HepG2 (cell line): Measurements from ENCODE around the gene H3-3A. TPM values are rescaled to one million over a fixed set of nuclear protein-coding genes. Genes with fewer than 3 reads are reported as not detected.

Experiments
- ATAC-seq: fragments of 200-7000 bp; cut with Tn5 transposase; 3 replicates; pipeline ENCODE4 v1.9.1; 2020; ENCODE audit warnings: mild to moderate bottlenecking, moderate library complexity
- BruUV-seq: library from RNA; stranded (reverse); fragments of 400-500 nt; replicated peaks from 2 replicates; lab custom pipeline; 2021; lab: Mats Ljungman, UMichigan
- CTCF ChIA-PET: fragments of 300-600 bp; formaldehyde crosslinking; extraction: SDS; loops from one replicate; lab custom pipeline; 2021; ENCODE audit warnings: low total read pairs, inconsistent platforms, low intra/inter-chr PET ratio; lab: Yijun Ruan, JAX
- POLR2A ChIA-PET: fragments of 350-600 bp; sonication (Branson Sonifier 250); formaldehyde crosslinking; loops from one replicate; lab custom pipeline; 2020; ENCODE audit warnings: antibody characterized with exemption, inconsistent platforms; lab: Yijun Ruan, JAX
- DNase-seq: peaks from one replicate; pipeline ENCODE4 v3.0.0-alpha.2; 2015; ENCODE audit warnings: low spot score
- FAIRE-seq: peaks from 3 replicates; lab custom pipeline; 2011; peaks lifted over from hg19 to GRCh38; lab: Jason Lieb, UNC
- H2AFZ ChIP-seq: one replicate; pipeline ENCODE4 v1.6.1; 2011; ENCODE audit warnings: low read length, inconsistent platforms
- H3K27ac ChIP-seq: fragments of 300-600 bp; 3 replicates; pipeline ENCODE4 v1.8.0; 2011; ENCODE audit warnings: mixed run types, mild to moderate bottlenecking, mixed read lengths, low read length, inconsistent platforms; ENCODE audit not compliant: insufficient read depth; ENCODE audit errors: extremely low read length
- H3K27me3 ChIP-seq, 2 experiments: fragments of 200-600 bp in 1 of 2; 2 replicates in 1 of 2; 3 replicates in 1 of 2; pipeline versions ENCODE4 v1.6.0 to v1.8.0; 2011; ENCODE audit warnings: low read length in 2 of 2, mild to moderate bottlenecking in 2 of 2, moderate library complexity in 2 of 2, inconsistent platforms in 1 of 2; ENCODE audit not compliant: insufficient read depth in 2 of 2, control insufficient read depth in 1 of 2
- H3K36me3 ChIP-seq, 2 experiments: fragments of 200-600 bp in 1 of 2; replicated peaks in 1 of 2; 2 replicates in 1 of 2; 3 replicates in 1 of 2; pipeline versions ENCODE4 v1.5.1 to v1.8.0; 2011; ENCODE audit warnings: low read length in 2 of 2, inconsistent platforms in 1 of 2; ENCODE audit not compliant: insufficient read depth in 2 of 2, control insufficient read depth in 1 of 2
- H3K4me1 ChIP-seq: 2 replicates; pipeline ENCODE4 v1.5.1; 2012; ENCODE audit warnings: low read length, inconsistent platforms; ENCODE audit not compliant: insufficient read depth
- H3K4me2 ChIP-seq: 2 replicates; pipeline ENCODE4 v1.6.0; 2011; ENCODE audit warnings: low read depth, low read length, inconsistent platforms
- H3K4me3 ChIP-seq, 3 experiments: fragments of 200-600 bp in 1 of 3; sonication (generic), shearing (Covaris generic) in 1 of 3; replicated peaks in 1 of 3; 2 replicates each; pipeline ENCODE4 v1.5.1; 2011 to 2016; ENCODE audit warnings: low read length in 3 of 3, inconsistent platforms in 2 of 3, low read depth in 2 of 3, mild to moderate bottlenecking in 2 of 3, control low read depth in 1 of 3, mixed read lengths in 1 of 3; ENCODE audit not compliant: insufficient read depth in 1 of 3
- H3K79me2 ChIP-seq: one replicate; pipeline ENCODE4 v1.6.1; 2011; ENCODE audit warnings: low read length, inconsistent platforms; ENCODE audit not compliant: insufficient read depth
- H3K9ac ChIP-seq: 2 replicates; pipeline ENCODE4 v1.6.0; 2011; ENCODE audit warnings: mild to moderate bottlenecking, low read depth, low read length, inconsistent platforms; ENCODE audit not compliant: insufficient read depth
- H3K9me3 ChIP-seq: 2 replicates; pipeline ENCODE4 v1.5.1; 2012; ENCODE audit warnings: mild to moderate bottlenecking, low read length
- H4K20me1 ChIP-seq: 2 replicates; pipeline ENCODE4 v1.6.0; 2011; ENCODE audit warnings: inconsistent platforms, mild to moderate bottlenecking, low read length, moderate library complexity; ENCODE audit not compliant: insufficient read depth
- ARNT ChIP-seq: fragments of 450-650 bp; IDR thresholded peaks from 2 replicates; pipeline ENCODE4 v1.6.1; 2017
- CBX1 ChIP-seq: IDR thresholded peaks from one replicate; pipeline ENCODE4 v1.6.1; 2016; ENCODE audit warnings: antibody characterized with exemption, low read depth
- CENPBD1 ChIP-seq: sonication (generic); formaldehyde crosslinking; IDR thresholded peaks from 2 replicates; pipeline ENCODE4 v1.8.0; 2022; ENCODE audit warnings: missing genetic modification reagents, low read depth, mild to moderate bottlenecking, borderline replicate concordance
- FIP1L1 ChIP-seq: fragments of 200-400 bp; formaldehyde crosslinking; IDR thresholded peaks from 2 replicates; pipeline ENCODE4 v1.6.1; 2018; ENCODE audit warnings: low read depth, mild to moderate bottlenecking, low read length, moderate library complexity, borderline replicate concordance; ENCODE audit not compliant: insufficient read depth
- GLI4 ChIP-seq: sonication (generic); formaldehyde crosslinking; IDR thresholded peaks from 2 replicates; pipeline ENCODE4 v1.5.1; 2020; ENCODE audit warnings: missing genetic modification reagents, mild to moderate bottlenecking, moderate library complexity, borderline replicate concordance
- HNRNPL ChIP-seq: fragments of 200-400 bp; formaldehyde crosslinking; IDR thresholded peaks from 2 replicates; pipeline ENCODE4 v1.6.1; 2017; ENCODE audit warnings: mild to moderate bottlenecking, low read depth, low read length
- KLF16 ChIP-seq, 2 experiments: sonication (generic) in 1 of 2; formaldehyde crosslinking in 1 of 2; IDR thresholded peaks; 2 replicates each; pipeline versions ENCODE4 v1.6.1 to v1.8.0; 2016 to 2023; ENCODE audit warnings: missing genetic modification reagents in 2 of 2, missing compliant biosample characterization in 1 of 2
- MTF1 ChIP-seq: sonication (generic); formaldehyde crosslinking; IDR thresholded peaks from 2 replicates; pipeline ENCODE4 v1.5.0; 2020; ENCODE audit warnings: missing genetic modification reagents
- MYNN ChIP-seq: sonication (generic); formaldehyde crosslinking; IDR thresholded peaks from 2 replicates; pipeline ENCODE4 v1.4.0; 2020; ENCODE audit warnings: mild to moderate bottlenecking, low read depth, missing genetic modification reagents
- TAF15 ChIP-seq: fragments of 200-400 bp; formaldehyde crosslinking; IDR thresholded peaks from one replicate; pipeline ENCODE4 v1.6.1; 2018; ENCODE audit warnings: mild to moderate bottlenecking, low read depth, low read length; ENCODE audit not compliant: poor library complexity, severe bottlenecking
- TEF ChIP-seq: sonication (generic); formaldehyde crosslinking; IDR thresholded peaks from 2 replicates; pipeline ENCODE4 v1.5.0; 2020; ENCODE audit warnings: missing genetic modification reagents
- ZGPAT ChIP-seq: IDR thresholded peaks from 2 replicates; pipeline ENCODE4 v1.6.1; 2016; ENCODE audit warnings: mild to moderate bottlenecking
- ZNF704 ChIP-seq: sonication (generic); formaldehyde crosslinking; IDR thresholded peaks from 2 replicates; pipeline ENCODE4 v1.8.1; 2023; ENCODE audit warnings: mild to moderate bottlenecking, inconsistent platforms, moderate library complexity, missing genetic modification reagents, borderline replicate concordance
- ZNF777 ChIP-seq: sonication (generic); formaldehyde crosslinking; IDR thresholded peaks from 2 replicates; pipeline ENCODE4 v1.4.0; 2020; ENCODE audit warnings: missing genetic modification reagents
- ZNF878 ChIP-seq: sonication (generic); formaldehyde crosslinking; IDR thresholded peaks from 2 replicates; pipeline ENCODE4 v1.8.1; 2023; ENCODE audit warnings: mild to moderate bottlenecking, missing genetic modification reagents, moderate library complexity
- WGBS: methylation state at CpG from one replicate; pipeline ENCODE4 v1.1.6; 2017; ENCODE audit warnings: low lambda C conversion rate; 5-methylcytosine and 5-hydroxymethylcytosine counted together
- in situ Hi-C: cut with HindIII; loops from 2 replicates; pipeline ENCODE4 v1.10.0; 2017; ENCODE audit warnings: low pct_unique_long_range_greater_than_20kb; ENCODE audit not compliant: extremely low pct_ligation_motif_present
- intact Hi-C: fragments of 100-400 bp; cut with micrococcal nuclease; formaldehyde crosslinking; loops from one replicate; pipeline ENCODE4 v1.10.0; 2022; ENCODE audit not compliant: unreplicated experiment
- polyA plus RNA-seq, 8 experiments: library from polyadenylated mRNA; depleted of rRNA in 3 of 8; stranded (reverse) in 7 of 8; unstranded in 1 of 8; fragments of >200 nt; fragmentation: Illumina TruSeq in 4 of 8; extraction: Trizol in 4 of 8; gene quantifications; 2 replicates each; pipeline versions ENCODE4 v1.2.1 to v1.2.3, GENCODE V29; 2011 to 2016; ENCODE audit warnings: low read depth in 4 of 8, missing spikeins in 1 of 8, mixed read lengths in 1 of 8; ENCODE audit not compliant: insufficient read depth in 1 of 8
- total RNA-seq, 5 experiments: library from RNA; depleted of rRNA; stranded (reverse); fragments of >200 nt; fragmentation: Illumina TruSeq; extraction: Trizol; gene quantifications; 2 replicates each; pipeline ENCODE4 v1.2.3, GENCODE V29; 2016; ENCODE audit warnings: low read depth in 1 of 5

Gene H3-3A
- total and polyA plus RNA-seq, 2 of the 13 experiments (the other 11 are each of a cell fraction or from before 2014, with no cell fraction given), result 221 to 320 TPM

- Histone ChIP-seq H3K4me2 (no peak overlapping the region), H2AFZ (no peak overlapping the region), H3K4me3 (no peak overlapping the region), H3K9ac (no peak overlapping the region), H4K20me1 (peaks cover 22% of the 10 kb centered on the region), H3K79me2 (peaks cover 27% of the 10 kb centered on the region), H3K9me3 (no peaks in the 10 kb centered on the region), H3K4me1 (peaks cover 17% of the 10 kb centered on the region), H3K27me3 (no peaks in the 10 kb centered on the region; a peak in 1 of 5 replicates), H3K27ac (no peak overlapping the region), H3K36me3 (peaks cover 0 to 2% of the 10 kb centered on the region in 2 experiments; a peak in 3 of 5 replicates)
- WGBS, result 95% methylated on average over 1 of the region's 1 CpG
- ATAC-seq, result no peak
- ChIA-PET POLR2A (interaction anchor here (3.9 kb wide), 1 partner anchor 61 kb away, joined by 45 read pairs; the partner anchor contains the start of gene SDE2), CTCF (no interaction called here)
- no TSS peak for BruUV-seq
- intact Hi-C loops (loop anchor here (5.0 kb wide), 1 partner anchor 33 kb away; no protein-coding TSS in a partner anchor), in situ Hi-C loops (no loop called here)
- DNase-seq, result no peak
- FAIRE-seq, result no peak
- TF ChIP-seq KLF16 (CRISPR knock-in tag; IDR thresholded peaks at IDR 0.05), result no peak
- no peak for TF ChIP-seq TEF (CRISPR knock-in tag)
- no peak for TF ChIP-seq GLI4 (CRISPR knock-in tag)
- no peak for TF ChIP-seq ZNF878 (CRISPR knock-in tag)
- TF ChIP-seq MTF1, result no peak
- no peak for TF ChIP-seq ZNF704
- no peak for TF ChIP-seq TAF15
- TF ChIP-seq ZNF777 (CRISPR knock-in tag), result no peak
- TF ChIP-seq CENPBD1 (CRISPR knock-in tag), result no peak
- TF ChIP-seq HNRNPL, result no peak
- TF ChIP-seq MYNN (CRISPR knock-in tag), result no peak
- TF ChIP-seq ZGPAT (CRISPR knock-in tag), result no peak
- no peak for TF ChIP-seq ARNT
- TF ChIP-seq FIP1L1, result no peak
- no peak for TF ChIP-seq CBX1
Measured at GRCh38 chr1:226060427-226060826, 2.1 kb upstream of the H3-3A start.
